Measurements from ENCODE around the gene ABI1.

GRCh38 chr10:26765549-26765948 lies 95.2 kb downstream of the ABI1 start:
- TF ChIP-seq, protein P1, sequence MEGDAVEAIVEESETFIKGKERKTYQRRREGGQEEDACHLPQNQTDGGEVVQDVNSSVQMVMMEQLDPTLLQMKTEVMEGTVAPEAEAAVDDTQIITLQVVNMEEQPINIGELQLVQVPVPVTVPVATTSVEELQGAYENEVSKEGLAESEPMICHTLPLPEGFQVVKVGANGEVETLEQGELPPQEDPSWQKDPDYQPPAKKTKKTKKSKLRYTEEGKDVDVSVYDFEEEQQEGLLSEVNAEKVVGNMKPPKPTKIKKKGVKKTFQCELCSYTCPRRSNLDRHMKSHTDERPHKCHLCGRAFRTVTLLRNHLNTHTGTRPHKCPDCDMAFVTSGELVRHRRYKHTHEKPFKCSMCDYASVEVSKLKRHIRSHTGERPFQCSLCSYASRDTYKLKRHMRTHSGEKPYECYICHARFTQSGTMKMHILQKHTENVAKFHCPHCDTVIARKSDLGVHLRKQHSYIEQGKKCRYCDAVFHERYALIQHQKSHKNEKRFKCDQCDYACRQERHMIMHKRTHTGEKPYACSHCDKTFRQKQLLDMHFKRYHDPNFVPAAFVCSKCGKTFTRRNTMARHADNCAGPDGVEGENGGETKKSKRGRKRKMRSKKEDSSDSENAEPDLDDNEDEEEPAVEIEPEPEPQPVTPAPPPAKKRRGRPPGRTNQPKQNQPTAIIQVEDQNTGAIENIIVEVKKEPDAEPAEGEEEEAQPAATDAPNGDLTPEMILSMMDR (IDR thresholded peaks at IDR 0.05) = no peak
- no peak for TF ChIP-seq EZH2 (IDR thresholded peaks at IDR 0.05)
